Esophagus muscularis mucosa (tissue), 3 donors: ENCODE results near the gene LIX1.

ENCODE experiments used
- POLR2A ChIP-seq: fragments of 450-650 bp; IDR thresholded peaks from one replicate; pipeline ENCODE4 v1.6.1; 2017; ENCODE audit warnings: antibody characterized with exemption, moderate library complexity, mild to moderate bottlenecking, low read depth
- TF ChIP-seq, protein P1 (sequence below), 3 experiments: fragments of 200-600 bp in 2 of 3; fragments of 450-650 bp in 1 of 3; sonication (generic) in 2 of 3; IDR thresholded peaks; one replicate each; pipeline ENCODE4 v1.5.1; 2017 to 2019; ENCODE audit warnings: antibody characterized with exemption in 3 of 3, mild to moderate bottlenecking in 2 of 3, moderate library complexity in 1 of 3

DNA sequence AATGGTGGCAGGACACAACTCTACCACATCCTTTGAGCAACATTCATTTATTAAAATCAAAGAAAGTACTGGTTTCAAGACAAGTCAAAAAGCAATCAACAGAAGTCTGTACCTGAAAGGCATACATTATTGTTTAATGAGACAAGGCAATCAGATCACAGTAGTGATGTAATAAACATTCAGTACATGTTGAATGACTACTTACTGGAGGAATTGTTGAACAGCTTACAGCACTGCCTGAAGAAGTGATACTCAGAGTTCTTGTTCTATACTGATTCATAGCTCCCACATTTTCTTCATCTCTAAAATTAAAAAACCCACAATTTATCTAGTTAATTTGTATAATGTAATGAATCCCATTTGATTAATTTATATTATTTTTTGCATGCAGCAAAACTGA lies 22.4 kb upstream of the LIX1 start:
- TF ChIP-seq, protein P1, sequence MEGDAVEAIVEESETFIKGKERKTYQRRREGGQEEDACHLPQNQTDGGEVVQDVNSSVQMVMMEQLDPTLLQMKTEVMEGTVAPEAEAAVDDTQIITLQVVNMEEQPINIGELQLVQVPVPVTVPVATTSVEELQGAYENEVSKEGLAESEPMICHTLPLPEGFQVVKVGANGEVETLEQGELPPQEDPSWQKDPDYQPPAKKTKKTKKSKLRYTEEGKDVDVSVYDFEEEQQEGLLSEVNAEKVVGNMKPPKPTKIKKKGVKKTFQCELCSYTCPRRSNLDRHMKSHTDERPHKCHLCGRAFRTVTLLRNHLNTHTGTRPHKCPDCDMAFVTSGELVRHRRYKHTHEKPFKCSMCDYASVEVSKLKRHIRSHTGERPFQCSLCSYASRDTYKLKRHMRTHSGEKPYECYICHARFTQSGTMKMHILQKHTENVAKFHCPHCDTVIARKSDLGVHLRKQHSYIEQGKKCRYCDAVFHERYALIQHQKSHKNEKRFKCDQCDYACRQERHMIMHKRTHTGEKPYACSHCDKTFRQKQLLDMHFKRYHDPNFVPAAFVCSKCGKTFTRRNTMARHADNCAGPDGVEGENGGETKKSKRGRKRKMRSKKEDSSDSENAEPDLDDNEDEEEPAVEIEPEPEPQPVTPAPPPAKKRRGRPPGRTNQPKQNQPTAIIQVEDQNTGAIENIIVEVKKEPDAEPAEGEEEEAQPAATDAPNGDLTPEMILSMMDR (IDR thresholded peaks at IDR 0.05) = no peak
- no peak for TF ChIP-seq POLR2A
